Measurements from ENCODE around the gene IFITM1.
"Not testable (repeated sequence)": the region's sequence is repeated elsewhere in the genome, so short reads cannot be mapped to it uniquely, and the experiment has no call there.

DNA sequence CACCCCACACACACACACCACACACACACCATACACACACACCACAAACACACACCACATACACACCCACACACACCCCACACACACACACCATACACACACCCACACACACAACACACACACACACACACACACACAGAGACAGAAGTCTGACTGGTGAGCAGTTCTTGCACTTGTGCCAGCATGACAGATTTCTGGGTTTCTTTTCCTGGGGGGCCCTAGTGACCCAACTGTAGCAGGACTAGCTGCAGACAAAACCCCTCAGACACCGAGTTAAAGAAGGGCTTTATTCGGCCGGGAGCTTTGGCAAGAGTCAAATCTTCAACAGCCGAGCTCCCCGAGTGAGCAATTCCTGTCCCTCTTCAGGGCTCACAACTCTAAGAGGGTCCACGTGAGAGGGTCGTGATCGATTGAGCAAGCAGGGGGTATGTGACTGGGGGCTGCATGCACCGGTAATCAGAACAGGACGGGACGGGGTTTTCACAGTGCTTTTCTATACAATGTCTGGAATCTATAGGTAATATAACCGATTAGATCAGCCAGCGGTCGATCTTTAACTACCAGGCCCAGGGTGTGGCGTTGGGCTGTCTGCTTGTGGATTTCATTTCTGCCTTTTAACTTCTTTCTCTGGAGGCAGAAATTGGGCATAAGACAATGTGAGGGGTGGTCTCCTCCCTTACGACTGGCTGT is 36.3 kb downstream of the IFITM1 start:
- not testable (repeated sequence) for TF ChIP-seq EZH2 (IDR thresholded peaks at IDR 0.05; ENCODE audit: borderline replicate concordance, low read length)
- TF ChIP-seq, protein P1, sequence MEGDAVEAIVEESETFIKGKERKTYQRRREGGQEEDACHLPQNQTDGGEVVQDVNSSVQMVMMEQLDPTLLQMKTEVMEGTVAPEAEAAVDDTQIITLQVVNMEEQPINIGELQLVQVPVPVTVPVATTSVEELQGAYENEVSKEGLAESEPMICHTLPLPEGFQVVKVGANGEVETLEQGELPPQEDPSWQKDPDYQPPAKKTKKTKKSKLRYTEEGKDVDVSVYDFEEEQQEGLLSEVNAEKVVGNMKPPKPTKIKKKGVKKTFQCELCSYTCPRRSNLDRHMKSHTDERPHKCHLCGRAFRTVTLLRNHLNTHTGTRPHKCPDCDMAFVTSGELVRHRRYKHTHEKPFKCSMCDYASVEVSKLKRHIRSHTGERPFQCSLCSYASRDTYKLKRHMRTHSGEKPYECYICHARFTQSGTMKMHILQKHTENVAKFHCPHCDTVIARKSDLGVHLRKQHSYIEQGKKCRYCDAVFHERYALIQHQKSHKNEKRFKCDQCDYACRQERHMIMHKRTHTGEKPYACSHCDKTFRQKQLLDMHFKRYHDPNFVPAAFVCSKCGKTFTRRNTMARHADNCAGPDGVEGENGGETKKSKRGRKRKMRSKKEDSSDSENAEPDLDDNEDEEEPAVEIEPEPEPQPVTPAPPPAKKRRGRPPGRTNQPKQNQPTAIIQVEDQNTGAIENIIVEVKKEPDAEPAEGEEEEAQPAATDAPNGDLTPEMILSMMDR (IDR thresholded peaks at IDR 0.05; ENCODE audit: low read length) = not testable (repeated sequence)
